OCI-LY7 (cell line): Measurements from ENCODE around the gene STXBP6.

Source experiments
- CTCF ChIP-seq: fragments of 200-600 bp; sonication (generic); conservative IDR thresholded peaks from 2 replicates; pipeline ENCODE4 v1.5.1; 2014; ENCODE audit warnings: mild to moderate bottlenecking, antibody characterized with exemption, low read length, moderate library complexity, mixed read lengths
- EZH2phosphoT487 ChIP-seq: fragments of 200-600 bp; sonication (generic); IDR thresholded peaks from 2 replicates; pipeline ENCODE4 v1.6.1; 2018; ENCODE audit warnings: low read depth, borderline replicate concordance, mild to moderate bottlenecking, mixed run types, antibody characterized with exemption, low read length, moderate library complexity, mixed read lengths

- TF ChIP-seq CTCF (no peak), EZH2phosphoT487 (no peak)
Observed at GRCh38 chr14:24937300-24937699, 112.6 kb downstream of the STXBP6 start.
